GM12873 (cell line): ENCODE results near the gene GOLGA5.

ENCODE experiments used
- CTCF ChIP-seq: IDR thresholded peaks from 2 replicates; pipeline ENCODE4 v1.5.1; 2012; ENCODE audit warnings: low read depth, mild to moderate bottlenecking, moderate library complexity, low read length, control low read depth; ENCODE audit not compliant: insufficient read depth; ENCODE audit errors: missing control alignments

Gene GOLGA5

GRCh38 chr14:92841930-92842329 lies 47.8 kb downstream of the GOLGA5 start:
- no peak for TF ChIP-seq CTCF

- TF ChIP-seq CTCF = no peak
Measured at GRCh38 chr14:92844204-92844603, 50.1 kb downstream of the GOLGA5 start.

- TF ChIP-seq CTCF = no peak
Measured at GRCh38 chr14:92846162-92846897, 52.2 kb downstream of the GOLGA5 start.

GRCh38 chr14:92847278-92847677 lies 53.2 kb downstream of the GOLGA5 start:
- TF ChIP-seq CTCF = no peak

- TF ChIP-seq CTCF = no peak
Measured at GRCh38 chr14:92847749-92848148, 53.6 kb downstream of the GOLGA5 start.

- TF ChIP-seq CTCF = no peak
Measured at GRCh38 chr14:92848887-92849286, 54.8 kb downstream of the GOLGA5 start.

GRCh38 chr14:92850492-92850891 lies 56.4 kb downstream of the GOLGA5 start:
- TF ChIP-seq CTCF = no peak
